ENCODE data around the gene LTBP2. TPM values are rescaled to one million over a fixed set of nuclear protein-coding genes. Genes with fewer than 3 reads are reported as not detected.

Gene LTBP2
- total RNA-seq, 1 donor from 2014 or later: 2.9 TPM

Other genes starting within 250 kb of the LTBP2 start
- 0.38 to 0.58 TPM (median 0.38 TPM) in 3 replicates for gene SYNDIG1L, start 186.0 kb downstream of the LTBP2 start, total RNA-seq
- 178 to 194 TPM (median 178 TPM) in 3 replicates for gene NPC2, start 118.9 kb downstream of the LTBP2 start, total RNA-seq
- gene ISCA2, start 118.5 kb downstream of the LTBP2 start, total RNA-seq: 24.0 to 25.4 TPM (median 24.1 TPM) in 3 replicates
- 43.8 to 55.5 TPM (median 49.1 TPM) in 3 replicates for gene AREL1, start 100.8 kb upstream of the LTBP2 start, total RNA-seq
- 43.9 to 46.8 TPM (median 44.5 TPM) in 3 replicates for gene FCF1, start 100.9 kb upstream of the LTBP2 start, total RNA-seq
- 125 to 135 TPM (median 125 TPM) in 3 replicates for gene YLPM1, start 151.1 kb upstream of the LTBP2 start, total RNA-seq

Data from mesothelial cell of epicardium (in vitro differentiated cells).